ENCODE measurements around the gene CACNA1C.

CACNA1C gene

DNA sequence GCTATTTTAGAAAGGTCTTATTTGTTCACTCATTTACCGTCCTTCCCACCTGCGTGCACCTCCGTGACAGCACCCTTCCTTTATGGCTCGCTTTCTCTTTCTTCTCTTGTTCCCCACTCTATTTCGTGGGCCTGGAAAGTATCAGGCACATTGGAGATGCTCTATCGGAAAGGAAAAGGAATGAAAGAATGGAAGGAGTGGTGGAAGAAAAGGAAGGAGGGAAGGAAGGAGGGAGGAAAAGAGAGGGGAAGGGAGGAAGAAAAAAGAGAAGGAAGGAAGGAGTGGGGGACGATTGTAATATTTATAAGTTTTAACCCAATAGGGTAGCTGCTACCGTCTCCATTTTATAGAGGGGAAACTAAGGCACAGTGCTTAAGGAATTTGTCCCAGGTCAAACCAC, 363.4 kb downstream of the CACNA1C start:
- no peak overlapping the region for H3K4me3 ChIP-seq (ENCODE audit: low read depth, low read length)
- DNase-seq (ENCODE audit: low read depth) = no peak
- no peak for TF ChIP-seq CTCF (IDR thresholded peaks at IDR 0.05; ENCODE audit: low read depth, low read length, missing control alignments)
- in situ Hi-C loops (cut with HindIII; ENCODE audit: low sequenced_read_pairs) = no loop called here

- no peak for DNase-seq (ENCODE audit: low read depth)
- H3K4me3 ChIP-seq (ENCODE audit: low read depth, low read length) = no peak overlapping the region
- no peak for TF ChIP-seq CTCF (IDR thresholded peaks at IDR 0.05; ENCODE audit: low read depth, low read length, missing control alignments)
- in situ Hi-C loops (cut with HindIII; ENCODE audit: low sequenced_read_pairs) = no loop called here
Measured at GRCh38 chr12:2417481-2418160, 364.8 kb downstream of the CACNA1C start.

DNA sequence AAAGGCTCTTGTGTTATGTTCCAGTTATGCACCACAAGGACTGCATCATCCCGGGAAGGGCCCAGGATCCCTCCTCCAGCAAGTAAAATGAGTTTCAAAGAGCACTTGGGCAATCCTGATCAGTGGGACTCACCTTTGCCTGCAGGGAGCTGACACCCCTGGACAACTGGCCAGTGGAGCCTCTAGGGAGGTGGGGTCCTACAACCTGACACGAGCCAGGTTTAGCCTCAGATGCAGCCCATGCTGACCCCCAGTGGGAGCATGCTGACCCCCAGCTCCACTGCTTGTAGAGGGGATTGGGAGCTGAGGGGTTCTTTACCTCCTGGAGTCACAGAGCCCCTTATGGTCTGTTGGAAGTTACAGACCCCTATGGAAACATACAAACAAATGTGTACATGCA, 365.8 kb downstream of the CACNA1C start:
- no peak for TF ChIP-seq CTCF (IDR thresholded peaks at IDR 0.05; ENCODE audit: low read depth, low read length, missing control alignments)
- H3K4me3 ChIP-seq (ENCODE audit: low read depth, low read length) = no peak overlapping the region
- in situ Hi-C loops (cut with HindIII; ENCODE audit: low sequenced_read_pairs) = no loop called here
- no peak for DNase-seq (ENCODE audit: low read depth)

DNA sequence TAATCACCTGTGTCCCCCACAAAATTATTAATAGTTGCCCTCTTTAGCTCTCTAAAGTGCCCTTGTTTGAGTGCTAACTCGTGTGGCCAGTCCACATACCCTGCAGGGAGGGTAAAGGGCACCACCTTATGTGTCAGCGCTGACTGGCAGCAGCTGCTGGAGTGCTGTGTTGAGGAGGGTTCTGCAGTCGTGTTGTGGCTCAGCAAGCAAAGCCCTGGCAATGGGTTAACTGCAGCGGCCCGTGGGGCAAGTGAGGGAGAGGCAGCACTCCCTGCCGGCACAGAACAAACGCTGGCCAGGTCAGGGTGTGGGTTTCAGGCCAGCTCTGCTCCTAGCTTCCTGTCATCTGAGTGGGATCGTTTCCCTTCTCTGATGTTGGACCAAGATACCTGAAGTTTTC, 369.8 kb downstream of the CACNA1C start:
- TF ChIP-seq CTCF (IDR thresholded peaks at IDR 0.05; ENCODE audit: low read depth, low read length, missing control alignments) = no peak
- in situ Hi-C loops (cut with HindIII; ENCODE audit: low sequenced_read_pairs) = no loop called here
- DNase-seq (ENCODE audit: low read depth) = no peak

GRCh38 chr12:2429032-2429431, 376.2 kb downstream of the CACNA1C start:
- no peak for TF ChIP-seq CTCF (IDR thresholded peaks at IDR 0.05; ENCODE audit: low read depth, low read length, missing control alignments)
- no peak for DNase-seq (ENCODE audit: low read depth)
- H3K4me3 ChIP-seq (ENCODE audit: low read depth, low read length) = no peak overlapping the region
- in situ Hi-C loops (cut with HindIII; ENCODE audit: low sequenced_read_pairs) = no loop called here

More for the DNA sequence above, 369.8 kb downstream of the CACNA1C start:
- H3K4me3 ChIP-seq (ENCODE audit: low read depth, low read length) = no peak overlapping the region

DNA sequence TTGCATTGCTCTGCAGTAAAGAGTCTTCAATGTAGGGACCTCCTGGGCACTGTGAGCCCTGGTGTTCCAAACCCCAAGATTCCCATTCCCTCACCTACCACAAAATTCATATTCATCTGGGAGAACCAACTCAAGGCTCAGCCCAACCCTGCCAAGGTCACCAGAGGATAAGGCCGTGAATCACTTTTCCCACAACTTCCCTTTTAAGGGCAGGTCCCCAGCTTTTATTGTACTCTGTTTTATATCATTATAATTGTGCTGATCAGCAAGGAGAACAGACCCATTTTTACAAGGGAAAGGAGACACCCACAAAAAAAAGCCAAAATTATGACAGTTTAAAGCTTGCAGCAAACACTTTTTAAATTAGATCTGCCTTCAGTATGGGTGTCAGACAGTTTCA, 379.0 kb downstream of the CACNA1C start:
- in situ Hi-C loops (cut with HindIII; ENCODE audit: low sequenced_read_pairs) = no loop called here
- no peak for DNase-seq (ENCODE audit: low read depth)
- H3K4me3 ChIP-seq (ENCODE audit: low read depth, low read length) = no peak overlapping the region
- TF ChIP-seq CTCF (IDR thresholded peaks at IDR 0.05; ENCODE audit: low read depth, low read length, missing control alignments) = no peak
